ENCODE measurements around the gene PKD2L1.
"Not testable (repeated sequence)": the region's sequence is repeated elsewhere in the genome, so short reads cannot be mapped to it uniquely, and the experiment has no call there.

Gene PKD2L1

GRCh38 chr10:100330079-100330478 is at the start of gene PKD2L1:
Gene PKD2L1 (minus strand): TSS chr10:100330228. CDS start chr10:100330103, 125 bp downstream.
- DNase-seq (ENCODE audit: low read depth in 3 of 3, low spot score in 1 of 3): no peak

DNA sequence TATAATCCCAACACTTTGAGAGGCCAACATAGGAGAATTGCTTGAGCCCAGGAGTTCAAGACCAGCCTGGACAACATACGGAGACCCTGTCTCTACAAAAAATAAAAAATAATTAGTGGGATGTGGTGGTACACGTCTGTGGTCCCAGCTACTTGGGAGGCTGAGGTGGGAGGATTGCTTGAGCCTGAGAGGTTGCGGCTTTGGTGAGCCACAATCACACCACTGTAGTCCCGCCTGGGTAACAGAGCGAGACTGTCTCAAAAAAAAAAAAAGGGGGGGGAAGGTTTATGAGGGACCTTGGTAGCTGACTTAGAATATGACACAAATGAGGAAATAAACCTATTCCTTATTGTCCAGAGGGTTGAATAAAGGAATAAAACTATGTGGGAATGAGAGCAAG is 47.8 kb upstream of the PKD2L1 start:
- no peak for DNase-seq (ENCODE audit: low read depth in 3 of 3, low spot score in 1 of 3)

DNA sequence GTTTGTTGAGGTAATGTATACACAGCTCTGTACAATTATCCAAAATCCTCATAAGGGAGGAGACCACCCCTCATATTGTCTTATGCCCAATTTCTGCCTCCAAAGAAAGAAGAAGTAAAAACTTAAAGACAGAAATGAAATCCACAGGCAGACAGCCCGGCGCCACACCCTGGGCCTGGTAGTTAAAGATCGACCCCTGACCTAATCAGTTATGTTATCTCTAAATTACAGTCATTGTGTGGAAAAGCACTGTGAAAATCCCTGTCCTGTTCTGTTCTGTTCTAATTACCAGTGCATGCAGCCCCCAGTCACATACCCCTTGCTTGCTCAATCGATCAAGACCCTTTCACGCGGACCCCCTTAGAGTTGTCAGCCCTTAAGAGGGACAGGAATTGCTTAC is 46.6 kb upstream of the PKD2L1 start:
- not testable (repeated sequence) for DNase-seq (ENCODE audit: low read depth in 3 of 3, low spot score in 1 of 3)

- DNase-seq (ENCODE audit: low read depth in 3 of 3, low spot score in 1 of 3): not testable (repeated sequence)
These were observed 44.8 kb upstream of the PKD2L1 start for GRCh38 chr10:100374677-100375353.

DNA sequence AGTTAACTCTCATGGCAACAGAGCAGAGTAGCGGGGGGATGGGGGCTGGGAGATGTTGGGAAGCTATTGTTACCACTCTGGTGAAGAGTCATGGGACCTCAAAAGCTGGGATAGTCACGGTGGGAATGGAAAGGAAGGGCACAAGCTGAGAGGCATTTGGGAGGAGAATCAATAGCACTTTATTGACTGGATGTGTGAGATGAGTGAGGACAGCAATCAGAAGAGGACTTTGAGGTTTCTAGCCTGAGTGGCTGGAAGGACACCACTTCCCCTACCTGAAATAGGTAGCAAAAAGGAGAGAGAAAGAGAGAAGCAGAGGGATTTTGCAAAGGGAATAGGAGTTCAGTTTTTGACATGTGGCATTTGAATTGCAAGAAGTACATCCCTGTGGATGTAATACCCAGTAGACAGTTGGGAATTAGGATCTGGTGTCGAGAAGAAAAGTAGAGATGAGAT is 44.2 kb upstream of the PKD2L1 start:
- no peak for DNase-seq (ENCODE audit: low read depth in 3 of 3, low spot score in 1 of 3)

DNA sequence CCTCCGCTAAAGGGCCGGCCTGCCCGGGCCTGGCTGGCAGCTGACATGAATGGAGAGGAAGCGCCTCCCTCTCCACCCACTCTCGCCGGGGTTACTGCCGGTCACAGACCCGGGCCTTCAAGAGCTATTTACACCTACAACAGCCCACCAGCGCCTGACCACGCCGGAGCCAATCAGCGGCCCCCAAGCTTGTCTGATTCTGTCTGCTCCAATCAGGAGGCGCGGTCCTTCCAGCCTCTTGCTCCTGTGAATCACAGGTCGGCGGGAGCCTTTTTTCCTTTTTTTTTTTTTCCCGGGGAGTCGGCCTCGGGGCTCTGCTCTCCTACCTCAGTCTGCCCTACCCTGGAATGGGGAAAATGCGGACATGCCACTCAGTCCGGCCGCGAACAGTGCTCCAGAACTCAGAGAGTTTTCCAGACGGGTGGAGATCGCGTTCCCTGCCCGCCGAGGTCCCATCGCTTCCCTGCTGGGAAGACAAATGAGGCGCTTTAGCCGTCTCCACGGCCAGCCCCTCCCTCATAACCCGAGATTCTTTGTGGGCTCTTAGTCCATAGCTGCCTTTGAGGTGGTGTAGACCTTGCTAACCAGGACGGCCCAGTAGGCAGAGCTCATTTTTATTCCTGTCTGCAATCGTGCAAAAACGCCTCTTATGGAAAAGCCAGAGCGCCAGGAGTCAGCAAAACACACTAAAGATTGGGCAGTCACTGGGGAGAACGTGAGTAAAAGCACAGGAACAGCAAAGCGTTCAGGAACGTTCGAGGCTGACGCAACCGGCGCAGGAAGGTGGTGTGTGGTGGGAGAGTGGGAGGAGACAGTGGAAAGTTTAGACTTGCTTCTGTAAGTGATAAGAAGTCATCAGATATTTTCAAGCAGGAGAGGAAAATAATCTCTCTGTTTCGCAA is 43.5 kb upstream of the PKD2L1 start:
- DNase-seq (ENCODE audit: low read depth in 3 of 3, low spot score in 1 of 3): peak; percentile 39 to 68 (median 49)

GRCh38 chr10:100372415-100373297 is 42.6 kb upstream of the PKD2L1 start:
- no peak for DNase-seq (ENCODE audit: low read depth in 3 of 3, low spot score in 1 of 3)

GRCh38 chr10:100371482-100372027 is 41.5 kb upstream of the PKD2L1 start:
- DNase-seq (ENCODE audit: low read depth in 3 of 3, low spot score in 1 of 3): no peak

GRCh38 chr10:100370714-100371481 is 40.9 kb upstream of the PKD2L1 start:
- DNase-seq (ENCODE audit: low read depth in 3 of 3, low spot score in 1 of 3): no peak

DNA sequence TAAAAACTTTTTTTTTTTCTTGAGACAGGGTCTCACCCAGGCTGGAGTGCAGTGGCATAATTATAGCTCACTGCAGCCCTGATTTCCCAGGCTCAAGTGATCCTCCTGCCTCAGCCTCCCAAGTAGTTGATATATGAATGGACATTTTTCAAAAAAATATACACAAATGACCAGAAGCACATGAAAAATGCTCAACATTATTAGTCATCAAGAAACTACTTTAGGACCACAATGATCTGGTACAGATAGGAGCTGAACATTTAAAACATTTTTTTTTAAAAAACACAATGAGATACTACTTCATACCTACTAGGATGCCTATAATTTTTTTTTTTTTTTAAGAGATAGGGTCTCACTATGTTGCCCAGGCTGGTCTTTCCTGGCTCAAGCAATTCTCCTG is 38.7 kb upstream of the PKD2L1 start:
- no peak for DNase-seq (ENCODE audit: low read depth in 3 of 3, low spot score in 1 of 3)

GRCh38 chr10:100364735-100365391 is 34.8 kb upstream of the PKD2L1 start:
- DNase-seq (ENCODE audit: low read depth in 3 of 3, low spot score in 1 of 3): no peak

GRCh38 chr10:100364175-100364574 is 34.1 kb upstream of the PKD2L1 start:
- no peak for DNase-seq (ENCODE audit: low read depth in 3 of 3, low spot score in 1 of 3)

DNA sequence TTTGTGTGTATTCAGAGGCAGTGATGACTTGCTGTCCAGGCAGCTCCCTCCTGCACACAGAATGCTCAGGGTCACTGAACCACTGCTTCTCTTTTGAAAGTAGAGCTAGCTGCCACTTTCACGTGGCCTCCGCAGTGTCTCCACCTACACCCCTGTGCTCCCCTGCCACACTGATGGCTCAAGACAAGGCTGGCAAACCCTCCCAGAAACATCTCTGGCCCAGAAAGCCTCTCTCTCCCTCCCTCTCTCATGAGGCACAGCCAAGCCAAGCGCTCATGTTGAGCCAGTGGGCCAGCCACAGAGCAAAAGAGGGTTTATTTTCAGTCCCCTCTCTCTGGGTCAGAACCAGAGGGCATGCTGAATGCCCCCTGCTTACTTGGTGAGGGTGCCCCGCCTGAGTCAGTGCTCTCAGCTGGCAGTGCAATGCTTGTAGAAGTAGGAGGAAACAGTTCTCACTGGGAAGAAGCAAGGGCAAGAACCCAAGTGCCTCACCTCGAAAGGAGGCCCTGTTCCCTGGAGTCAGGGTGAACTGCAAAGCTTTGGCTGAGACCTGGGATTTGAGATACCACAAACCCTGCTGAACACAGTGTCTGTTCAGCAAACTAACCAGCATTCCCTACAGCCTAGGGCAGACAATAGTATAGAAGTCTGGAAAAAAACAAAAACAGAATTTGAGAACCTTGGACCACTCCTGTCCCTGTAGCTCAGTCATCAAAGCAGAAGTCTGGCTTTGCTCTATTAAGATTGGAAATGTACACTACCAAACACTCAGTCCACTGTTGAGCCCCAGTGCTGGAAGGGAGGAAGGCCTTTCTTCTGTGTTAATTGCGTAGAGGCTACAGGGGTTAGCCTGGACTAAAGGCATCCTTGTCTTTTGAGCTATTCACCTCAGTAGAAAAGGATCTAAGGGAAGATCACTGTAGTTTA is 32.8 kb upstream of the PKD2L1 start:
- DNase-seq (ENCODE audit: low read depth in 3 of 3, low spot score in 1 of 3): no peak

- DNase-seq (ENCODE audit: low read depth in 3 of 3, low spot score in 1 of 3): no peak
These were observed 30.2 kb upstream of the PKD2L1 start for GRCh38 chr10:100360234-100360633.

DNA sequence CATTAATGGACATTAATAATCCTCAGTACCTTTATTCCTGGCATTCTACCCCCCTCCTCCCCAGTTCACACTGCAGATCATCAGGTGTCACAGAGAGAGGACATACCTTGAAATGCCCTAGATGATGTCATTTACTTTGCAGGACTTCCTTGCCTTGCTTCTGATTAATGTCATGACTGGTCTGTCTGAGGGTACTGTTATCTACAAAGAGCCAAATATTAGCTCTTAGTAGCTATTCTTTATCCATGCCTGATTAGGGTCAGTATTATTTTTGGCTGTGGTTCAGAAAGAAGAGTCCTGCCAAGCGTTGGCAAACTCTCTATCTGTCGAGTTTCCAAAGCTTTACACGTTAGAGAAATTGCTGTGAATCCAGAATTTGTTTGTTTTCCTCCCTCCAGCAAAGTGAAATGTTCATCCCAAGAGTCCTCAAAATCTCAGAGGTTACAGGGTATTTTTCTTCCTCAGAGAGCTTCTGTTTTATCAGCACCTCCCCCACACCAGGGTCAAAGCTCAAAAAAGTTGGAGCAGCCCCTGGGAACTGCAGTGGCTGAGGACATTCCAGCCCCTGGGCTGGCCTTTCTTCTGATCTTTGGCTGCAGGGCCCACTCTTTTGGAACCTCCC is 29.6 kb upstream of the PKD2L1 start:
- no peak for DNase-seq (ENCODE audit: low read depth in 3 of 3, low spot score in 1 of 3)

GRCh38 chr10:100359030-100359432 is 29.0 kb upstream of the PKD2L1 start:
- no peak for DNase-seq (ENCODE audit: low read depth in 3 of 3, low spot score in 1 of 3)

GRCh38 chr10:100357059-100357858 is 27.2 kb upstream of the PKD2L1 start:
- no peak for DNase-seq (ENCODE audit: low read depth in 3 of 3, low spot score in 1 of 3)

All from stimulated activated CD4-positive, alpha-beta T cell treated with anti-CD3 and anti-CD28 coated beads, TNF-alpha, amount 100 ng/mL, for 1 hour (primary cell).